Measurements from ENCODE around the gene RBM38.
"Not testable (repeated sequence)": the region's sequence is repeated elsewhere in the genome, so short reads cannot be mapped to it uniquely, and the experiment has no call there.

RBM38 gene

GRCh38 chr20:57390604-57391438, at the start of gene RBM38:
RBM38 (plus strand) TSS chr20:57391396; CDS start chr20:57391582, 186 bp downstream.
- DNase-seq = peak; percentile 5

- DNase-seq = no peak
Observed at GRCh38 chr20:57341663-57342062, 49.5 kb upstream of the RBM38 start.

GRCh38 chr20:57342829-57343228, 48.4 kb upstream of the RBM38 start:
- no peak for DNase-seq

GRCh38 chr20:57346477-57346876, 44.7 kb upstream of the RBM38 start:
- DNase-seq = peak; percentile 67

- DNase-seq = no peak
Observed at GRCh38 chr20:57347393-57347792, 43.8 kb upstream of the RBM38 start.

GRCh38 chr20:57348200-57348921, 42.8 kb upstream of the RBM38 start:
- DNase-seq = not testable (repeated sequence)

- not testable (repeated sequence) for DNase-seq
Observed at GRCh38 chr20:57348922-57349574, 42.1 kb upstream of the RBM38 start.

- DNase-seq = no peak
Observed at GRCh38 chr20:57350081-57350710, 41.0 kb upstream of the RBM38 start.

- DNase-seq = not testable (repeated sequence)
Observed at GRCh38 chr20:57350726-57351041, 40.5 kb upstream of the RBM38 start.

GRCh38 chr20:57351042-57351783, 40.0 kb upstream of the RBM38 start, which contains the start of gene RAE1:
RAE1 (plus strand) TSS chr20:57351255; CDS start chr20:57354039, 2,784 bp downstream.
- DNase-seq = peak; percentile 87

- DNase-seq = no peak
Observed at GRCh38 chr20:57352305-57352704, 38.9 kb upstream of the RBM38 start.

GRCh38 chr20:57353351-57353750, 37.8 kb upstream of the RBM38 start:
- DNase-seq = no peak

- peak; percentile 64 for DNase-seq
Observed at GRCh38 chr20:57361517-57361916, 29.7 kb upstream of the RBM38 start.

GRCh38 chr20:57364451-57364850, 26.7 kb upstream of the RBM38 start:
- no peak for DNase-seq

- no peak for DNase-seq
Observed at GRCh38 chr20:57369596-57369995, 21.6 kb upstream of the RBM38 start.

- DNase-seq = no peak
Observed at GRCh38 chr20:57370316-57370715, 20.9 kb upstream of the RBM38 start.

- no peak for DNase-seq
Observed at GRCh38 chr20:57371363-57371762, 19.8 kb upstream of the RBM38 start.

- no peak for DNase-seq
Observed at GRCh38 chr20:57372157-57372556, 19.0 kb upstream of the RBM38 start.

- DNase-seq = no peak
Observed at GRCh38 chr20:57372581-57373350, 18.4 kb upstream of the RBM38 start.

GRCh38 chr20:57374343-57374930, 16.8 kb upstream of the RBM38 start:
- DNase-seq = no peak

All from kidney glomerular epithelial cell (primary cell).